Mucosa of gallbladder (tissue), 1 donor: ENCODE results near the gene RPUSD1. TPM values are rescaled to one million over a fixed set of nuclear protein-coding genes. Genes with fewer than 3 reads are reported as not detected.
"Not testable (repeated sequence)": the region's sequence is repeated elsewhere in the genome, so short reads cannot be mapped to it uniquely, and the experiment has no call there.

ENCODE experiments used
- DNase-seq: peaks from one replicate; pipeline ENCODE4 v3.0.0-alpha.2; 2020; ENCODE audit warnings: low spot score
- total RNA-seq: library from RNA; stranded (reverse); gene quantifications from one replicate; pipeline ENCODE4 v1.2.1, GENCODE V29; 2021
- donor health status: DM: no; HTN: no; CAD: no.

The RPUSD1 gene
- total RNA-seq, 1 donor from 2014 or later = 18.5 TPM

- DNase-seq = no peak
Measured at GRCh38 chr16:783404-784161, 4.6 kb downstream of the RPUSD1 start.

- DNase-seq = no peak
Measured at GRCh38 chr16:782766-783403, 5.3 kb downstream of the RPUSD1 start.

GRCh38 chr16:782258-782657 is 5.9 kb downstream of the RPUSD1 start:
- no peak for DNase-seq

GRCh38 chr16:781346-782010 is 6.7 kb downstream of the RPUSD1 start:
- no peak for DNase-seq

- no peak for DNase-seq
Measured at GRCh38 chr16:780296-780695, 7.9 kb downstream of the RPUSD1 start.

- no peak for DNase-seq
Measured at GRCh38 chr16:779561-779960, 8.6 kb downstream of the RPUSD1 start.

- no peak for DNase-seq
Measured at GRCh38 chr16:778909-779527, 9.2 kb downstream of the RPUSD1 start.

- no peak for DNase-seq
Measured at GRCh38 chr16:778447-778846, 9.7 kb downstream of the RPUSD1 start.

GRCh38 chr16:777826-778225 is 10.4 kb downstream of the RPUSD1 start:
- no peak for DNase-seq

- no peak for DNase-seq
Measured at GRCh38 chr16:776824-777223, 11.4 kb downstream of the RPUSD1 start.

- DNase-seq = not testable (repeated sequence)
Measured at GRCh38 chr16:776298-776697, 11.9 kb downstream of the RPUSD1 start.

- no peak for DNase-seq
Measured at GRCh38 chr16:775236-775796, 12.9 kb downstream of the RPUSD1 start.

GRCh38 chr16:774086-775001 is 13.8 kb downstream of the RPUSD1 start:
- no peak for DNase-seq

GRCh38 chr16:772959-773358 is 15.2 kb downstream of the RPUSD1 start:
- DNase-seq = no peak

GRCh38 chr16:770411-770810 is 17.8 kb downstream of the RPUSD1 start:
- no peak for DNase-seq

- DNase-seq = no peak
Measured at GRCh38 chr16:769934-770333, 18.2 kb downstream of the RPUSD1 start.

- DNase-seq = no peak
Measured at GRCh38 chr16:769184-769784, 18.9 kb downstream of the RPUSD1 start.

- DNase-seq = no peak
Measured at GRCh38 chr16:768428-768827, 19.8 kb downstream of the RPUSD1 start.

GRCh38 chr16:767743-768235 is 20.4 kb downstream of the RPUSD1 start:
- no peak for DNase-seq

GRCh38 chr16:766820-767640 is 21.2 kb downstream of the RPUSD1 start:
- DNase-seq = no peak
